A673 (cell line): Measurements from ENCODE around the gene TSNAXIP1. TPM values are rescaled to one million over a fixed set of nuclear protein-coding genes. Genes with fewer than 3 reads are reported as not detected.

Experiments
- BruUV-seq: library from RNA; stranded (reverse); fragments of 400-500 nt; replicated peaks from 2 replicates; lab custom pipeline; 2021; lab: Mats Ljungman, UMichigan
- CTCF ChIA-PET: fragments of 300-600 bp; sonication (Branson Sonifier 250); formaldehyde crosslinking; loops from one replicate; lab custom pipeline; 2022; ENCODE audit warnings: antibody characterized with exemption; lab: Charles Lee
- POLR2A ChIA-PET: fragments of 300-600 bp; sonication (Branson Sonifier 250); formaldehyde crosslinking; loops from one replicate; lab custom pipeline; 2022; ENCODE audit warnings: antibody characterized with exemption; ENCODE audit not compliant: low non-redundant PET; lab: Charles Lee
- DNase-seq: peaks from one replicate; pipeline ENCODE4 v3.0.0-alpha.2; 2015; ENCODE audit warnings: low spot score
- H3K27ac ChIP-seq: fragments of 200-600 bp; sonication (generic); 2 replicates; pipeline ENCODE4 v1.5.1; 2016; ENCODE audit warnings: mixed run types, low read depth, mild to moderate bottlenecking, mixed read lengths, antibody characterized with exemption, low read length; ENCODE audit not compliant: poor library complexity, severe bottlenecking
- H3K27me3 ChIP-seq: fragments of 200-600 bp; sonication (generic); replicated peaks from 2 replicates; pipeline ENCODE4 v1.6.1; 2017; ENCODE audit warnings: mixed run types, low read depth, mild to moderate bottlenecking, mixed read lengths, antibody characterized with exemption, low read length; ENCODE audit not compliant: insufficient read depth, poor library complexity
- H3K36me3 ChIP-seq: fragments of 200-600 bp; sonication (generic); 2 replicates; pipeline ENCODE4 v1.6.1; 2016; ENCODE audit warnings: mixed run types, mild to moderate bottlenecking, mixed read lengths, antibody characterized with exemption, low read length; ENCODE audit not compliant: insufficient read depth, poor library complexity, severe bottlenecking
- H3K4me1 ChIP-seq: fragments of 200-600 bp; sonication (generic); 2 replicates; pipeline ENCODE4 v1.6.1; 2017; ENCODE audit warnings: mixed run types, mild to moderate bottlenecking, mixed read lengths, antibody characterized with exemption, low read length; ENCODE audit not compliant: insufficient read depth, poor library complexity, severe bottlenecking
- H3K4me3 ChIP-seq: fragments of 200-600 bp; sonication (generic); 2 replicates; pipeline ENCODE4 v1.5.1; 2016; ENCODE audit warnings: low read depth, mixed run types, mild to moderate bottlenecking, mixed read lengths, low read length; ENCODE audit not compliant: poor library complexity, severe bottlenecking
- H3K9me3 ChIP-seq: fragments of 200-600 bp; sonication (generic); 2 replicates; pipeline ENCODE4 v1.6.1; 2016; ENCODE audit warnings: mixed run types, low read depth, mild to moderate bottlenecking, mixed read lengths, antibody characterized with exemption, low read length; ENCODE audit not compliant: poor library complexity, severe bottlenecking
- EZH2 ChIP-seq: fragments of 200-600 bp; sonication (generic); IDR thresholded peaks from 2 replicates; pipeline ENCODE4 v1.6.1; 2017; ENCODE audit warnings: borderline replicate concordance, low read depth, mild to moderate bottlenecking, mixed read lengths, antibody characterized with exemption, low read length; ENCODE audit not compliant: poor library complexity, severe bottlenecking
- intact Hi-C: fragments of 100-400 bp; cut with micrococcal nuclease; formaldehyde crosslinking; loops from one replicate; pipeline ENCODE4 v1.10.0; 2022; ENCODE audit not compliant: unreplicated experiment
- total RNA-seq: library from RNA; stranded (reverse); gene quantifications from 2 replicates; pipeline ENCODE4 v1.2.3, GENCODE V29; 2021
- TF ChIP-seq, protein P1 (sequence below): fragments of 300-800, 200-600 bp; sonication (generic); conservative IDR thresholded peaks from 2 replicates; pipeline ENCODE4 v1.5.1; 2017; ENCODE audit warnings: low read depth, mild to moderate bottlenecking, antibody characterized with exemption, low read length, moderate library complexity, mixed read lengths

The TSNAXIP1 gene
- total RNA-seq, 1 experiment from 2014 or later = 1.0 TPM

DNA sequence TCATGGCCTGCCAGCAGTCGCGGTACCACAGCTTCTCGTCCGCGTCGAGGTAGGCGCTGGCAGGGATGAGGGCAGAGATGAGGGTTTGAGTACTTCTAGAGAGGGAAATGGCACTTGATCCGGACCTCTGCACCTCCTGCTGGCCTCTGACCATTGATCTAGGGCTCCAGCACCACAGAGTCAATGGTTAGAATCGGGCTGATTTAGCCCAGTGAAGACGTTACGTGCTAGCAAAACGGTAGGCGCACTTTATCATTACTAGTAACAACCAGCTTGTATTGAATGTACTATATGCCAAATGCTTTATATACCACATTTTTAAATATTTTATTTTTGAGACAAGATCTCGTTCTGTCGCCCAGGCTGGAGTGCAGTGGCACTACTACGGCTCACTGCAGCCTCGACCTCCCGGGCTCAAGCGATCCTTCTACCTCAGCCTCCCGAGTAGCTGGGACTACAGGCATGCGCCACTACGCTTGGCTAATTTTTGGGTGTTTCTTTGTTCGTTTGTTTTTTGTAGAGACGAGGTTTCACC, 526 bp downstream of the TSNAXIP1 start:
- BruUV-seq = no TSS peak
- H3K4me3 ChIP-seq = peak overlapping the region; percentile 78
- TF ChIP-seq, protein P1, sequence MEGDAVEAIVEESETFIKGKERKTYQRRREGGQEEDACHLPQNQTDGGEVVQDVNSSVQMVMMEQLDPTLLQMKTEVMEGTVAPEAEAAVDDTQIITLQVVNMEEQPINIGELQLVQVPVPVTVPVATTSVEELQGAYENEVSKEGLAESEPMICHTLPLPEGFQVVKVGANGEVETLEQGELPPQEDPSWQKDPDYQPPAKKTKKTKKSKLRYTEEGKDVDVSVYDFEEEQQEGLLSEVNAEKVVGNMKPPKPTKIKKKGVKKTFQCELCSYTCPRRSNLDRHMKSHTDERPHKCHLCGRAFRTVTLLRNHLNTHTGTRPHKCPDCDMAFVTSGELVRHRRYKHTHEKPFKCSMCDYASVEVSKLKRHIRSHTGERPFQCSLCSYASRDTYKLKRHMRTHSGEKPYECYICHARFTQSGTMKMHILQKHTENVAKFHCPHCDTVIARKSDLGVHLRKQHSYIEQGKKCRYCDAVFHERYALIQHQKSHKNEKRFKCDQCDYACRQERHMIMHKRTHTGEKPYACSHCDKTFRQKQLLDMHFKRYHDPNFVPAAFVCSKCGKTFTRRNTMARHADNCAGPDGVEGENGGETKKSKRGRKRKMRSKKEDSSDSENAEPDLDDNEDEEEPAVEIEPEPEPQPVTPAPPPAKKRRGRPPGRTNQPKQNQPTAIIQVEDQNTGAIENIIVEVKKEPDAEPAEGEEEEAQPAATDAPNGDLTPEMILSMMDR = no peak
- TF ChIP-seq EZH2 = no peak
- ChIA-PET CTCF (interaction anchor here (0.5 to 1.3 kb wide), 5 partner anchors 8 to 287 kb away, joined by 6 to 18 read pairs (median 8); no protein-coding TSS in a partner anchor), POLR2A (no interaction called here)
- no peak for DNase-seq
- peak overlapping the region; percentile 83 for H3K27ac ChIP-seq
- peaks cover 14% of the 10 kb centered on the region for H3K4me1 ChIP-seq
- H3K36me3 ChIP-seq = peaks cover 9% of the 10 kb centered on the region
- H3K9me3 ChIP-seq = no peaks in the 10 kb centered on the region
- H3K27me3 ChIP-seq = no peaks in the 10 kb centered on the region
- intact Hi-C loops = loop anchor here (5.0 kb wide), 1 partner anchor 135 kb away; no protein-coding TSS in a partner anchor

DNA sequence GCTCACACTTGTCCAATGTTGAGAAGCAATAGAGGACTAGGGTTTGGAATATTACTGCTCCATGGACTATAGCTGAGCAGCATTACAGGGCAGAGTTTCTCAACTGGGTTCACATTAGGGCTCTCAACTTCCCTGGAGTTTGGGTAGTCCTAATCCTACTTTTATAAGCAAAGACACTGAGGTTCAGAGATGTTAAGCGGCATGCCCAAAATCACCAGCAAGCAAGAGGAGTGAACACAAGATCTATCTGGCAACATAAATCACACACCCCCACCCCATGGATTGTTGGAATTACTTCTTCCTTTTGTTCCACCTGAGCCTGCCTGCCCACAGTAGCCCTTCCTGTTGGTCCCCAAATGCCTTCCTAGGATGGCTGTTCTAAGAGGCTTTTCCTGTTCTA, 5.2 kb downstream of the TSNAXIP1 start:
- intact Hi-C loops = loop anchor here (10.0 kb wide), 1 partner anchor 233 kb away; no protein-coding TSS in a partner anchor
- Histone ChIP-seq H3K9me3 (no peaks in the 10 kb centered on the region), H3K27me3 (no peaks in the 10 kb centered on the region), H3K27ac (no peak overlapping the region), H3K36me3 (no peaks in the 10 kb centered on the region), H3K4me1 (peaks cover 6% of the 10 kb centered on the region), H3K4me3 (no peak overlapping the region)
- DNase-seq = no peak
- ChIA-PET POLR2A (no interaction called here), CTCF (no interaction called here)
- no TSS peak for BruUV-seq
- no peak for TF ChIP-seq EZH2
- TF ChIP-seq, protein P1 = no peak

DNA sequence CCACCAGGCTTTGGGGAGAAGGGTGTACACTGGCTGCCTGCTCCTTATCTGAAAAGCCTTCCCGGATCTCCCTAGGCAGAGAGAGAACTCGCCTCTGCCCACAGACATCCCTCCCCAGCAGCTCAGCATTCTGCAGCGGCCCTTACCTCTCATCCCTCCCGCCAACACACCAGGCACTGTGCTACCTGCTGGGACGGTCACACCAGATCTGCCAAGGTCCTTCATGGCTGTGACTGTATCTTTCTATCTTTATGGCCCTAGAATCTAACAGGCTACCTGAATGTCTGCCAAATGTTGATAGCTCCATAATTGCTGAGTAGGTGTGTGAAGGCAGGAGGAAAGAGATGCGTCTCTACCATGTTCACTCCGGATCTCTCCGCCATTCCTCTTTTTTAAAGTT, 7.9 kb downstream of the TSNAXIP1 start:
- no peaks in the 10 kb centered on the region for H3K9me3 ChIP-seq
- no peaks in the 10 kb centered on the region for H3K4me1 ChIP-seq
- no peak overlapping the region for H3K4me3 ChIP-seq
- DNase-seq = no peak
- CTCF ChIA-PET = no interaction called here
- no peaks in the 10 kb centered on the region for H3K36me3 ChIP-seq
- intact Hi-C loops = loop anchor here (10.0 kb wide), 1 partner anchor 230 kb away; no protein-coding TSS in a partner anchor
- no peak for TF ChIP-seq EZH2
- TF ChIP-seq, protein P1 = no peak
- BruUV-seq = no TSS peak
- no peaks in the 10 kb centered on the region for H3K27me3 ChIP-seq
- H3K27ac ChIP-seq = no peak overlapping the region
- POLR2A ChIA-PET = no interaction called here
